Lower leg skin (tissue), 4 donors: ENCODE data around the gene CYP8B1. TPM values are rescaled to one million over a fixed set of nuclear protein-coding genes. Genes with fewer than 3 reads are reported as not detected.

Source experiments
- DNase-seq, 2 donors: peaks; one replicate each; pipeline ENCODE4 v3.0.0-alpha.2; 2019; ENCODE audit warnings: low spot score in 2 of 2
- H3K4me3 ChIP-seq: fragments of 200-600 bp; sonication (generic); 2 replicates; pipeline ENCODE4 v1.5.1; 2017; ENCODE audit warnings: mild to moderate bottlenecking, low read depth; ENCODE audit not compliant: poor library complexity, severe bottlenecking
- POLR2A ChIP-seq, 2 donors: fragments of 450-650 bp; IDR thresholded peaks; one replicate each; pipeline ENCODE4 v1.6.1; 2016 to 2017; ENCODE audit warnings: antibody characterized with exemption in 2 of 2, mild to moderate bottlenecking in 1 of 2, moderate library complexity in 1 of 2
- WGBS, 2 donors: methylation state at CpG; one replicate each; pipeline ENCODE4 v1.1.5; 2018; 5-methylcytosine and 5-hydroxymethylcytosine counted together
- intact Hi-C: fragments of 100-400 bp; cut with DNase I; formaldehyde crosslinking; loops from one replicate; pipeline ENCODE4 v1.15.0; 2023; ENCODE audit warnings: low total_unique reads
- total RNA-seq, 4 donors: library from RNA; depleted of rRNA; stranded (reverse); fragments of >200 nt; gene quantifications; one replicate each; pipeline ENCODE4 v1.1.0, GENCODE V29; 2016
- TF ChIP-seq, protein P1 (sequence below), 3 donors: fragments of 450-650 bp; IDR thresholded peaks; one replicate each; pipeline ENCODE4 v1.5.1; 2016; ENCODE audit warnings: antibody characterized with exemption in 3 of 3, mild to moderate bottlenecking in 3 of 3, moderate library complexity in 2 of 3

Gene CYP8B1
- total RNA-seq, 4 donors from 2014 or later = not detected

DNA sequence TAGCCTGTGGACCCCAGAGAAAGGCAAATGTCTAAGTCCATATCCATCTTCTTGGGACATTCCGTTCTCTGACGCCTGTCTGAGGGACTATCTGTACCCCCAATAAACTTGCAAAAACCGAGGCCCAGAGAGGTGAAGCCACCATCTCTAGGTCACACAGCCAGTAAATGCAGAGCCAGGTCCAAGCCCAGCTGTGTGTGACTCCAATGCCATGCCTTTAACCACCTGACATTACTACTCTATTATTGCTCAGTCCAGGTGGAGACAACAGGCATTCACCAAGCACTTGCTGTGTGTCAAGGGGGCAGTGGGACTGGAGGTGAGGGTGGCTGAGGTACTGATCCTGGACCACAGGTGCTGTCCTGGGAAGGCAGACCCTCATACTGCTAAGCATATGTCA is 25.4 kb downstream of the CYP8B1 start:
- no peak overlapping the region for H3K4me3 ChIP-seq
- DNase-seq = peak in 1 of 2 donors; percentile 34
- 90 to 92% methylated on average over 3 of the region's 3 CpGs for WGBS, 2 donors
- intact Hi-C loops = no loop called here
- no peak for TF ChIP-seq POLR2A (IDR thresholded peaks at IDR 0.05)
- TF ChIP-seq, protein P1, sequence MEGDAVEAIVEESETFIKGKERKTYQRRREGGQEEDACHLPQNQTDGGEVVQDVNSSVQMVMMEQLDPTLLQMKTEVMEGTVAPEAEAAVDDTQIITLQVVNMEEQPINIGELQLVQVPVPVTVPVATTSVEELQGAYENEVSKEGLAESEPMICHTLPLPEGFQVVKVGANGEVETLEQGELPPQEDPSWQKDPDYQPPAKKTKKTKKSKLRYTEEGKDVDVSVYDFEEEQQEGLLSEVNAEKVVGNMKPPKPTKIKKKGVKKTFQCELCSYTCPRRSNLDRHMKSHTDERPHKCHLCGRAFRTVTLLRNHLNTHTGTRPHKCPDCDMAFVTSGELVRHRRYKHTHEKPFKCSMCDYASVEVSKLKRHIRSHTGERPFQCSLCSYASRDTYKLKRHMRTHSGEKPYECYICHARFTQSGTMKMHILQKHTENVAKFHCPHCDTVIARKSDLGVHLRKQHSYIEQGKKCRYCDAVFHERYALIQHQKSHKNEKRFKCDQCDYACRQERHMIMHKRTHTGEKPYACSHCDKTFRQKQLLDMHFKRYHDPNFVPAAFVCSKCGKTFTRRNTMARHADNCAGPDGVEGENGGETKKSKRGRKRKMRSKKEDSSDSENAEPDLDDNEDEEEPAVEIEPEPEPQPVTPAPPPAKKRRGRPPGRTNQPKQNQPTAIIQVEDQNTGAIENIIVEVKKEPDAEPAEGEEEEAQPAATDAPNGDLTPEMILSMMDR (IDR thresholded peaks at IDR 0.05) = no peak

GRCh38 chr3:42849017-42849416 is 26.7 kb downstream of the CYP8B1 start:
- intact Hi-C loops = no loop called here
- WGBS, 2 donors = 83 to 92% methylated on average over 7 of the region's 7 CpGs
- H3K4me3 ChIP-seq = no peak overlapping the region
- no peak for TF ChIP-seq POLR2A (IDR thresholded peaks at IDR 0.05)
- TF ChIP-seq, protein P1 (IDR thresholded peaks at IDR 0.05) = no peak
- peak in 1 of 2 donors; percentile 60 for DNase-seq

- WGBS, 2 donors = 29 to 36% methylated on average over 4 of the region's 4 CpGs
- DNase-seq = peak in 1 of 2 donors; percentile 84
- TF ChIP-seq, protein P1 (IDR thresholded peaks at IDR 0.05) = no peak
- TF ChIP-seq POLR2A (IDR thresholded peaks at IDR 0.05) = no peak
- intact Hi-C loops = no loop called here
- H3K4me3 ChIP-seq = no peak overlapping the region
These were observed 27.9 kb downstream of the CYP8B1 start for GRCh38 chr3:42847731-42848130.

GRCh38 chr3:42846685-42847522 is 28.8 kb downstream of the CYP8B1 start:
- WGBS, 2 donors = 43 to 49% methylated on average over 5 of the region's 5 CpGs
- TF ChIP-seq, protein P1 (IDR thresholded peaks at IDR 0.05) = no peak
- TF ChIP-seq POLR2A (IDR thresholded peaks at IDR 0.05) = no peak
- DNase-seq = peak; percentile 9 to 84
- intact Hi-C loops = no loop called here
- no peak overlapping the region for H3K4me3 ChIP-seq

- 72 to 96% methylated on average over 4 of the region's 4 CpGs for WGBS, 2 donors
- TF ChIP-seq POLR2A (IDR thresholded peaks at IDR 0.05) = no peak
- intact Hi-C loops = no loop called here
- peak in 1 of 2 donors; percentile 63 for DNase-seq
- H3K4me3 ChIP-seq = no peak overlapping the region
These were observed 30.9 kb downstream of the CYP8B1 start for GRCh38 chr3:42844815-42845214.

- H3K4me3 ChIP-seq = no peak overlapping the region
- intact Hi-C loops = no loop called here
- 89 to 90% methylated on average over 1 of the region's 1 CpG for WGBS, 2 donors
- DNase-seq = peak in 1 of 2 donors; percentile 70
- TF ChIP-seq, protein P1 (IDR thresholded peaks at IDR 0.05) = no peak
- no peak for TF ChIP-seq POLR2A (IDR thresholded peaks at IDR 0.05)
These were observed 31.3 kb downstream of the CYP8B1 start for GRCh38 chr3:42844412-42844713.
